ENCODE results near the gene PLA2G12A.

- no peak for TF ChIP-seq PRDM6 (tag by site-specific recombination; IDR thresholded peaks at IDR 0.05)
- no peak for TF ChIP-seq ZBTB49 (tag by site-specific recombination; IDR thresholded peaks at IDR 0.05; ENCODE audit: low read depth)
- no peak for TF ChIP-seq ZNF311 (tag by site-specific recombination; IDR thresholded peaks at IDR 0.05; ENCODE audit: borderline replicate concordance)
- no peak for TF ChIP-seq CTCF (tag by site-specific recombination; IDR thresholded peaks at IDR 0.05)
- TF ChIP-seq PATZ1 (tag by site-specific recombination; IDR thresholded peaks at IDR 0.05): no peak
- TF ChIP-seq ZNF335 (tag by site-specific recombination; conservative IDR thresholded peaks at IDR 0.05): no peak
- no peak for TF ChIP-seq ZBTB26 (tag by site-specific recombination; optimal IDR thresholded peaks at IDR 0.05)
- TF ChIP-seq ZNF670 (tag by site-specific recombination; IDR thresholded peaks at IDR 0.05; ENCODE audit: low read depth): no peak
- no peak for TF ChIP-seq IKZF3 (tag by site-specific recombination; IDR thresholded peaks at IDR 0.05)
- no peak for TF ChIP-seq ZNF362 (tag by site-specific recombination; IDR thresholded peaks at IDR 0.05)
- no peak for TF ChIP-seq GLI2 (tag by site-specific recombination; IDR thresholded peaks at IDR 0.05; ENCODE audit: borderline replicate concordance, low read depth)
- no peak for TF ChIP-seq ZSCAN16 (tag by site-specific recombination; IDR thresholded peaks at IDR 0.05)
- TF ChIP-seq ZSCAN23 (tag by site-specific recombination; IDR thresholded peaks at IDR 0.05): no peak
These were observed 16.9 kb upstream of the PLA2G12A start for GRCh38 chr4:109746728-109747127.

All from HEK293 (cell line).